Dendritic cell treated with granulocyte-macrophage colony-stimulating factor and Interleukin-4, amounts not matched to agents 40 ng/mL and 50 ng/mL, for 4 days (primary cell): ENCODE results near the gene KCNC1.

Experiments used
- H3K27ac Mint-ChIP-seq: one replicate; pipeline ENCODE4 v1.8.0; 2022; ENCODE audit warnings: mild to moderate bottlenecking, mixed read lengths
- H3K27me3 Mint-ChIP-seq: one replicate; pipeline ENCODE4 v1.8.0; 2022; ENCODE audit warnings: mild to moderate bottlenecking, mixed read lengths
- H3K36me3 Mint-ChIP-seq: one replicate; pipeline ENCODE4 v1.8.0; 2022; ENCODE audit warnings: low read depth, mixed read lengths
- H3K4me1 Mint-ChIP-seq: one replicate; pipeline ENCODE4 v1.8.0; 2022; ENCODE audit warnings: low read depth, mixed read lengths
- H3K4me3 Mint-ChIP-seq: one replicate; pipeline ENCODE4 v1.8.0; 2022; ENCODE audit warnings: mild to moderate bottlenecking, moderate library complexity, mixed read lengths
- H3K9me3 Mint-ChIP-seq: one replicate; pipeline ENCODE4 v1.8.0; 2022; ENCODE audit warnings: mixed read lengths
- intact Hi-C: fragments of 100-400 bp; cut with micrococcal nuclease; formaldehyde crosslinking; loops from one replicate; pipeline ENCODE4 v1.15.0; 2022

Gene KCNC1

GRCh38 chr11:17721242-17721999 lies 13.2 kb upstream of the KCNC1 start:
- no peak overlapping the region for H3K4me3 Mint-ChIP-seq
- H3K27ac Mint-ChIP-seq: no peak overlapping the region

DNA sequence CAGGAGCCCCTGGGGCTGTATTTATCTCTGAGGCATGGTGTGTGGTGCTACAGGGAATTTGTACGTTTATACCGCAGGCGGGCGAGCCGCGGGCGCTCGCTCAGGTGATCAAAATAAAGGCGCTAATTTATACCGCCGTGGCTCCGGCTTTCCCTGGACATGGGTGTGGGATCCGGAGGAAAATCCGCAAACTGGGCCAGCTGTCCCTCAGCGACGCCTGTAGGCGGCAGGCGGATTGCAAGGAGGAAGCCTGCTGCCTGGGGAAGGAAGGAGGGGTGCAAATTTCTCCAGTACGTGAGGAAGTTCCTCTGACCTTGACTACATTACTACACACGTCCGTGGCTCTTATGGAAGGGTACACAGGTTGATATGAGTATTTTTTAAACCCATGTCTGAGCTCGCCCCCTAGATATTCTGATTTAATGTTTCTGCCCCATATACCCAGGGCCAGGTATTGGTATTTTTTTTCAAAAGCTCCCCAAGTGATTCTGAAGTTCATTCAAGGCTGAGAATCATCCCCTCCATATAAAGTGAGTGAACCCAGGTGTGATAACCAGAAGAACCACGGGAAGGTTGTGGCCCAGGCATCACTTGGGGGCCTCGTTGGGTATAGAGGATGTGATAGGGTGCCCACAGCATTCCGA lies 12.5 kb upstream of the KCNC1 start:
- Mint-ChIP-seq H3K9me3 (no peaks in the 10 kb centered on the region), H3K4me3 (no peak overlapping the region), H3K36me3 (no peaks in the 10 kb centered on the region), H3K27ac (no peak overlapping the region), H3K4me1 (no peaks in the 10 kb centered on the region), H3K27me3 (peaks cover 55% of the 10 kb centered on the region)
- intact Hi-C loops: no loop called here

More at GRCh38 chr11:17721242-17721999, 13.2 kb upstream of the KCNC1 start:
- intact Hi-C loops: no loop called here
- no peaks in the 10 kb centered on the region for H3K4me1 Mint-ChIP-seq
- H3K9me3 Mint-ChIP-seq: no peaks in the 10 kb centered on the region
- no peaks in the 10 kb centered on the region for H3K36me3 Mint-ChIP-seq
- peaks cover 53% of the 10 kb centered on the region for H3K27me3 Mint-ChIP-seq

DNA sequence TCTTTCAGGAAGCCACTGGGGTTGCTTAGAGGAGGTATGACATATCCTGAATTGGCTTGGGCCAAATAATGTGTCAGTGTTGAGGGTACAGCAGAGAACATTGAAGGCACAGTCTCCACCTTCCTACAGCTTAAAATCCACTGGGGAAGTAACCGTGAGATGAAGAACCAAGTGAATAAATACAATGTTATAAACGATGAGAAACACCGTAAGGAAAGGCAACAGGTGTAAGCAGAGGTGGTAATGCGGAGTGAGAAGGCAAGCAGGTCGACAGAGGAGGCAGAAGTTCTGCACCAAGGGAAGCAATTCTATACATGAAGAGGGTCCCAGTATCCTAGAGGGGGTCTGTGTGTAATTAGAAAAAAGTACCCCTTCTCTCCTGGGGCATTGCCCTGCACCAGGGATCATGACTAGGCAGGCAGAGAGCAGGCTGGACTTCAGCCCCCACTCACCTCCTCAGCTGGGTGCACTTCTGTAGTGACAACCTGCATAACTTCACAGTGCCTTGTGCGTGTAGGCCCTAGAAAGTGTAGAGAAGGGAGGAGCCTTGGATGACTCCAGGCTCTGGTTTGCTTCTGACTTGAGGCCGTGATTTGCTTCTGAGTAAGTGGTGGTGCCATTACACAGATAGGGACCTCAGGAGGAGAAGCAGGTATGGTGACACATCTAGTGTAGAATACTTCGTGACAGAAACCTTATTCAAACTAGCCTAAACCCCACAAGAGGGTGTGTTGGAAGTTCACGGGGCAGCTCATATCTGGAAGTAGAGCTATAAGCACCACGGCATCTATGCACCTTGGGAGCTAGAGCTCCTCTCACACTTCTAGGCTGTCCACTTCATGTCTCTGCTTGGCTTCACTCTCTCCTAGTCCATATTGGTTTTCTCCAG lies 10.3 kb upstream of the KCNC1 start:
- no peak overlapping the region for H3K4me3 Mint-ChIP-seq
- H3K9me3 Mint-ChIP-seq: no peaks in the 10 kb centered on the region
- intact Hi-C loops: no loop called here
- H3K4me1 Mint-ChIP-seq: no peaks in the 10 kb centered on the region
- H3K27me3 Mint-ChIP-seq: peaks cover 60% of the 10 kb centered on the region
- H3K36me3 Mint-ChIP-seq: no peaks in the 10 kb centered on the region
- no peak overlapping the region for H3K27ac Mint-ChIP-seq

DNA sequence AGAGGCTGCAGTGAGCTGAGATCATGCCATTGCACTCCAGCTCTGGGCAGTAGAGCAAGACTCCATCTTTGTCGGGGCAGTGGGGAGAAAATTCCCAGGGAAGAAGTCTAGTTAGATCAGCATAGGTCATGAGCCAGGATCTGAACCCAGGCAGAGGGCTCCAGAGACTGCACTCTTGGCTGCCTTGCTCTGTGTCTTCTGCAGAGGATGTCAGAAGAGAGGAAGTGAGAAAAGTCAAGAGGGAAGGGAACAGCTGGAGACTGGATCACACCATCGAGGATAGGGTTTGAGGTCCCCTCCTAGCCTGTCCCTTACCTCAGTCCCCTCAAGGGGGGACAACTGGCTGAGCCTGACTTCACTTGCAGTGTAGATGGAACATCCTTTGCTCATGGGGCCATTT lies 9.4 kb upstream of the KCNC1 start:
- no peaks in the 10 kb centered on the region for H3K4me1 Mint-ChIP-seq
- no peak overlapping the region for H3K4me3 Mint-ChIP-seq
- intact Hi-C loops: no loop called here
- H3K36me3 Mint-ChIP-seq: no peaks in the 10 kb centered on the region
- H3K27me3 Mint-ChIP-seq: peaks cover 56% of the 10 kb centered on the region
- H3K27ac Mint-ChIP-seq: no peak overlapping the region
- no peaks in the 10 kb centered on the region for H3K9me3 Mint-ChIP-seq

- no peaks in the 10 kb centered on the region for H3K9me3 Mint-ChIP-seq
- H3K4me1 Mint-ChIP-seq: no peaks in the 10 kb centered on the region
- intact Hi-C loops: no loop called here
- no peak overlapping the region for H3K4me3 Mint-ChIP-seq
- peaks cover 46% of the 10 kb centered on the region for H3K27me3 Mint-ChIP-seq
- H3K36me3 Mint-ChIP-seq: no peaks in the 10 kb centered on the region
- no peak overlapping the region for H3K27ac Mint-ChIP-seq
Observed at GRCh38 chr11:17730137-17730536, 4.4 kb upstream of the KCNC1 start.

GRCh38 chr11:17730608-17731462 lies 3.7 kb upstream of the KCNC1 start:
- Mint-ChIP-seq H3K4me1 (no peaks in the 10 kb centered on the region), H3K27me3 (peaks cover 49% of the 10 kb centered on the region), H3K9me3 (no peaks in the 10 kb centered on the region), H3K4me3 (no peak overlapping the region), H3K36me3 (no peaks in the 10 kb centered on the region), H3K27ac (no peak overlapping the region)
- intact Hi-C loops: loop anchor here (1.0 kb wide), 1 partner anchor 248 kb away; no protein-coding TSS in a partner anchor

DNA sequence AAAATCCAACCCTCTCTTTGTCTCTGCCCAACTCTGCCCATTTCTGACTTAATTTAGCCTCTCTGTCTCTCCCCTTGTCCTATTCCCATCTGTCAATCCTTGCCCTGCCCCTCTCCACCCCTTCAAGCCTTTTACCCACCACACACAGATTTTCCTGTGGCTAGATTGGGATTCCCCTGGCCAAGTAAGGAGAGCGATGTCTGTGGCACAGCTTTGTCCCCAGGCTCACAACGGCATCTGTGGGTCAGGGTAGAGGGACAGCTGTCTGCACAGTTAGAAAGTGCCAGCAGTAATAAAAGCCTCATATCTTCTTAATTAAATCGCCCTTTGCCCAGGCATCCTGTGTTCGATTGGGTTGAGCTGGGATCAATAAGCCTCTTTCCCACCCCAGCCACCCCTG lies 1.3 kb upstream of the KCNC1 start:
- Mint-ChIP-seq H3K27me3 (peaks cover 63% of the 10 kb centered on the region), H3K9me3 (no peaks in the 10 kb centered on the region), H3K36me3 (no peaks in the 10 kb centered on the region), H3K27ac (no peak overlapping the region), H3K4me3 (no peak overlapping the region), H3K4me1 (no peaks in the 10 kb centered on the region)
- intact Hi-C loops: no loop called here

GRCh38 chr11:17734986-17735817 lies 621 bp downstream of the KCNC1 start:
- Mint-ChIP-seq H3K27me3 (peaks cover 57% of the 10 kb centered on the region), H3K4me3 (no peak overlapping the region), H3K4me1 (no peaks in the 10 kb centered on the region), H3K9me3 (no peaks in the 10 kb centered on the region), H3K36me3 (no peaks in the 10 kb centered on the region), H3K27ac (no peak overlapping the region)
- intact Hi-C loops: no loop called here

GRCh38 chr11:17735818-17736578 lies 1.4 kb downstream of the KCNC1 start:
- Mint-ChIP-seq H3K36me3 (no peaks in the 10 kb centered on the region), H3K9me3 (no peaks in the 10 kb centered on the region), H3K27me3 (peaks cover 56% of the 10 kb centered on the region), H3K4me1 (no peaks in the 10 kb centered on the region), H3K27ac (no peak overlapping the region), H3K4me3 (no peak overlapping the region)
- intact Hi-C loops: no loop called here

GRCh38 chr11:17736579-17736893 lies 2.0 kb downstream of the KCNC1 start:
- no peak overlapping the region for H3K4me3 Mint-ChIP-seq

GRCh38 chr11:17736930-17737817 lies 2.6 kb downstream of the KCNC1 start:
- H3K27me3 Mint-ChIP-seq: peaks cover 54% of the 10 kb centered on the region
- H3K4me1 Mint-ChIP-seq: no peaks in the 10 kb centered on the region
- no peak overlapping the region for H3K27ac Mint-ChIP-seq
- intact Hi-C loops: no loop called here
- H3K9me3 Mint-ChIP-seq: no peaks in the 10 kb centered on the region
- H3K4me3 Mint-ChIP-seq: no peak overlapping the region
- no peaks in the 10 kb centered on the region for H3K36me3 Mint-ChIP-seq

More at GRCh38 chr11:17736579-17736893, 2.0 kb downstream of the KCNC1 start:
- intact Hi-C loops: no loop called here
- H3K4me1 Mint-ChIP-seq: no peaks in the 10 kb centered on the region
- peaks cover 57% of the 10 kb centered on the region for H3K27me3 Mint-ChIP-seq
- H3K36me3 Mint-ChIP-seq: no peaks in the 10 kb centered on the region
- H3K9me3 Mint-ChIP-seq: no peaks in the 10 kb centered on the region
- H3K27ac Mint-ChIP-seq: no peak overlapping the region
